ENCODE measurements around the gene CHSY1. TPM values are rescaled to one million over a fixed set of nuclear protein-coding genes. Genes with fewer than 3 reads are reported as not detected.

CHSY1 gene
- total and polyA plus RNA-seq, 2 donors (not counting 1 experiment from before 2014, with no cell fraction given), result 4.7 to 20.3 TPM

DNA sequence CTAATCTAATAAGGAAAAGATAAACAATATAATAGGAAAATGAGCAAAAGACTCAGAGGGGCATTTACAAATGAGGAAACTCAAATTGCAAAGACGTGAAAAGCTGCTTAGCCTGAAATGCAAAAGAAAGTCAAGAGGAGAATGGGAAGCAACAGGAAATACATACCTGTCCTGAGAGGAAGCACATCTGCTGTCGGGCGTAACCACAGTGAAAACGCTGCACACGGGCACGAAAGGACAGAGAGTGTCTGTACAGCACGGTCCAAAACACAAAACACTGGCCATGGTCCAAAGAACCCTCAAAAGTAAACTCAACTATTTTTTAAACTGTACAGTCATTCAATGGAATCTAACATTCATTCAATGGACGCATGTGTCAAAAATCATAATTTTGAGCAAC lies 100.6 kb downstream of the CHSY1 start:
- Histone ChIP-seq H3K9me3 (ENCODE audit: control extremely low read depth in 1 of 3, control insufficient read depth in 2 of 3, insufficient read depth in 1 of 3, low read length in 2 of 3) (peaks cover 0 to 5% (median 0%) of the 10 kb centered on the region in 3 donors), H3K4me1 (ENCODE audit: control insufficient read depth in 2 of 2, insufficient read depth in 2 of 2, low read length in 2 of 2) (peaks cover 16 to 25% of the 10 kb centered on the region in 2 donors), H3K27me3 (replicated peaks in 1 of 4; ENCODE audit: control extremely low read depth in 1 of 4, control insufficient read depth in 3 of 4, insufficient read depth in 4 of 4, low read length in 3 of 4) (peaks cover 0 to 6% (median 0%) of the 10 kb centered on the region in 4 experiments), H3K79me2 (ENCODE audit: control insufficient read depth, insufficient read depth, low read length) (no peaks in the 10 kb centered on the region), H3K27ac (ENCODE audit: low read length in 2 of 2) (no peak overlapping the region), H2AFZ (ENCODE audit: insufficient read depth, low read depth, low read length, poor library complexity, severe bottlenecking) (no peak overlapping the region), H3K4me3 (ENCODE audit: control extremely low read depth in 1 of 5, extremely low read depth in 1 of 5, insufficient read depth in 1 of 5, low read depth in 2 of 5, low read length in 4 of 5) (no peak overlapping the region), H3K36me3 (replicated peaks in 1 of 2; ENCODE audit: control extremely low read depth in 1 of 2, control insufficient read depth in 1 of 2, extremely low read depth in 1 of 2, insufficient read depth in 2 of 2, low read length in 1 of 2) (no peaks in the 10 kb centered on the region), H3K4me2 (replicated peaks; ENCODE audit: low read depth, low read length, poor library complexity, severe bottlenecking) (peak overlapping the region; percentile 38), H4K20me1 (ENCODE audit: control insufficient read depth, insufficient read depth, low read length, poor library complexity, severe bottlenecking) (no peaks in the 10 kb centered on the region), H3K9ac (ENCODE audit: low read length) (no peak overlapping the region)
- 13% methylated on average over 7 of the region's 8 CpGs for WGBS (ENCODE audit: insufficient coverage)
- ATAC-seq (ENCODE audit: low read depth) (no peak), DNase-seq (no peak)
- TF ChIP-seq CTCF (IDR thresholded peaks at IDR 0.05), result no peak
- TF ChIP-seq EZH2 (IDR thresholded peaks at IDR 0.05; ENCODE audit: borderline replicate concordance, insufficient read depth, low read depth, low read length, poor library complexity, severe bottlenecking), result no peak
- POLR2A ChIA-PET, result no interaction called here
- CTCF ChIA-PET, result no interaction called here
- Mint-ChIP-seq H3K4me1 (peaks cover 16% of the 10 kb centered on the region), H3K4me3 (no peak overlapping the region), H3K9me3 (ENCODE audit: insufficient read depth) (no peaks in the 10 kb centered on the region), H3K27ac (no peak overlapping the region), H3K27me3 (no peaks in the 10 kb centered on the region)
- intact Hi-C loops (cut with micrococcal nuclease), result no loop called here

GRCh38 chr15:101150723-101151040 lies 101.2 kb downstream of the CHSY1 start:
- Mint-ChIP-seq H3K4me1 (peaks cover 16% of the 10 kb centered on the region), H3K9me3 (ENCODE audit: insufficient read depth) (no peaks in the 10 kb centered on the region), H3K27me3 (no peaks in the 10 kb centered on the region), H3K27ac (no peak overlapping the region), H3K4me3 (no peak overlapping the region)
- CTCF ChIA-PET, result no interaction called here
- 94% methylated on average over 6 of the region's 7 CpGs for WGBS (ENCODE audit: insufficient coverage)
- no peak overlapping the region for H2AFZ ChIP-seq (ENCODE audit: insufficient read depth, low read depth, low read length, poor library complexity, severe bottlenecking)
- H3K27me3 ChIP-seq (replicated peaks in 1 of 4; ENCODE audit: control extremely low read depth in 1 of 4, control insufficient read depth in 3 of 4, insufficient read depth in 4 of 4, low read length in 3 of 4), result peaks cover 0 to 6% (median 0%) of the 10 kb centered on the region in 4 experiments
- H3K4me3 ChIP-seq (ENCODE audit: control extremely low read depth in 1 of 5, extremely low read depth in 1 of 5, insufficient read depth in 1 of 5, low read depth in 2 of 5, low read length in 4 of 5), result no peak overlapping the region
- no peak overlapping the region for H3K9ac ChIP-seq (ENCODE audit: low read length)
- peaks cover 14 to 19% of the 10 kb centered on the region in 2 donors for H3K4me1 ChIP-seq (ENCODE audit: control insufficient read depth in 2 of 2, insufficient read depth in 2 of 2, low read length in 2 of 2)
- POLR2A ChIA-PET, result no interaction called here
- intact Hi-C loops (cut with micrococcal nuclease), result no loop called here
- TF ChIP-seq CTCF (IDR thresholded peaks at IDR 0.05) (no peak), EZH2 (IDR thresholded peaks at IDR 0.05; ENCODE audit: borderline replicate concordance, insufficient read depth, low read depth, low read length, poor library complexity, severe bottlenecking) (no peak)
- DNase-seq, result no peak
- H4K20me1 ChIP-seq (ENCODE audit: control insufficient read depth, insufficient read depth, low read length, poor library complexity, severe bottlenecking), result no peaks in the 10 kb centered on the region
- peaks cover 0 to 6% (median 0%) of the 10 kb centered on the region in 3 donors for H3K9me3 ChIP-seq (ENCODE audit: control extremely low read depth in 1 of 3, control insufficient read depth in 2 of 3, insufficient read depth in 1 of 3, low read length in 2 of 3)
- no peaks in the 10 kb centered on the region for H3K36me3 ChIP-seq (replicated peaks in 1 of 2; ENCODE audit: control extremely low read depth in 1 of 2, control insufficient read depth in 1 of 2, extremely low read depth in 1 of 2, insufficient read depth in 2 of 2, low read length in 1 of 2)
- no peak for ATAC-seq (ENCODE audit: low read depth)
- no peaks in the 10 kb centered on the region for H3K79me2 ChIP-seq (ENCODE audit: control insufficient read depth, insufficient read depth, low read length)
- H3K27ac ChIP-seq (ENCODE audit: low read length in 2 of 2), result no peak overlapping the region
- H3K4me2 ChIP-seq (replicated peaks; ENCODE audit: low read depth, low read length, poor library complexity, severe bottlenecking), result no peak overlapping the region
